Tongue (tissue), 3 donors: ENCODE measurements around the gene GFAP. TPM values are rescaled to one million over a fixed set of nuclear protein-coding genes. Genes with fewer than 3 reads are reported as not detected.

Experiments
- DNase-seq: peaks from one replicate; pipeline ENCODE4 v3.0.0-alpha.2; 2015
- small RNA-seq: library from RNA; depleted of rRNA; stranded (forward); fragments of <200 nt; gene quantifications from one replicate; pipeline ENCODE3, GENCODE V24; 2014; ENCODE audit warnings: low replicate concordance
- total RNA-seq: library from RNA; depleted of rRNA; stranded (reverse); fragments of >200 nt; gene quantifications from one replicate; pipeline ENCODE4 v1.2.3, GENCODE V29; 2014

Gene GFAP
- total RNA-seq, 1 donor from 2014 or later: 1.7 TPM

DNA sequence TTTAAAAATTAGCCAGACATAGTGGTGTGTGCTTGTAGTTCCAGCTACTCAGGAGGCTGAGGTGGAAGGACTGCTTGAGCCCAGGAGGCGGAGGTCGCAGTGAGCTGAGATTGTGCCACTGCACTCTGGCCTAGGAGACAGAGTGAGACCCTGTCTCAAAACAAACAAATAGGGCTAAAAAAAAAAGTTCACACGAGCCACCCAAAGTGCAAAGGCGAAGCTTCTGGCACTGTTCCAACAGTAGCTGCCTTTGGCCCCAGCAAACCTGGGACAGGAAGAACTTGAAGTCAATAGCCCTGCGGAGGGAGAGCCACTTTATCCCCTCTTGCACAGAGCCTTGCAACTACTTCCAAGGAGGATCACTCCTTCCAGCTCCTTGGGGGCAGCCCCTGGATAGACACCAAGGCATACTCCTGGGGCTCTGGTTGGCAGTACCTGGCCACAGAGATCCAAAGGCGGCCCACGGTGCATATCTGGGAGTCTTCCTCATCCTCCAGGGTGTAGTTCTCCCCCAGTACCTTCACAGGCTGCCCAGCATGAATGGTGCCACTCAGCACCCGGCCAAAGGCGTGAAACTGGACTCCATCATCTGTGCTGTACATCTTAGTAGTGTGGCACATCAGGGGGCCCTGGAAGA, 52.9 kb downstream of the GFAP start:
- DNase-seq: no peak

DNA sequence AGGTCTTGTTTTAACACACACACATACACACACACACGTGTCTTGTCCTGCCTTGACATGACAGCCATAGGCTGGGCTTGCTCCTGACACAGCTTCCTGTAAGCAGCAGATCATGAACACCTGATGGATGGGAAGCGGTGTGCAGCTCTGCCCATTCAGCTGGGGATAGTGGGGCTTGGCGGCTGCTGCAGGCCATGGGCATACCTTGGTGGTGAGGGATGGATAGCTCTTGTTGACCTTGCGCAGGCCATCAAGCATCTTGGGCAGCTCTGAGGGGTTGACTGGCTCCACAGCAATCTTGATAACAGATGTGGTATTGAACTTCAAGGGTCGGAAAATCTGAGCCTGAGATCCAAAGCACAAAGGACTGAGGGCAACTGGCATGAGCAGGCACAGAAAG, 55.6 kb downstream of the GFAP start:
- DNase-seq: no peak

DNA sequence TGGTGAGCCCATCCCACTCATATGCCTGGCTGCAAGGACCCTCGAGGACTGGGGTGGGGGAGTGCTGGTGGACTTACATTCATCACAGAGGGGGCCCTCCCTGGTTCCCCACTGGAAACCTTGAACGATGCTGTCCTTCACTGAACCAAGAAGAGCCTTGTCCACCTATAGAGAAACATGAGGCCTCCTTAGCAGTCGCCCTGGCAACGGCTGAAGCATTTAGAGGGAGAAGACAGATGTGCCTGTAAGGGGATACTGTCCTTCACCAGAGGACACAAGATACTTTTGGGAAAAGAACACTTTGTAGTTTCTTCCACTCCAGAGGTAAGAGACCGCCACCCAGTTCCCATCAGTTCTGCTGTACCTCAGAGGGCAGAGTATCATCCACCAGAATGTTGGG, 61.1 kb downstream of the GFAP start:
- no peak for DNase-seq

Small RNA genes lying within 50 kb of the gene (small RNA-seq; reads per million reads assigned to genes)
- gene CCDC103: not detected
- not detected for gene MIR6783
- not detected for gene RN7SL405P

Other genes starting within 250 kb of the GFAP start
- gene CCDC43, start 225.7 kb downstream of the GFAP start, total RNA-seq: 42.2 TPM
- gene DBF4B, start 206.8 kb downstream of the GFAP start, total RNA-seq: 5.3 TPM
- gene ADAM11, start 156.5 kb downstream of the GFAP start, total RNA-seq: 0.72 TPM
- 29.1 TPM for gene GJC1, start 85.2 kb downstream of the GFAP start, total RNA-seq
- gene HIGD1B, start 67.6 kb downstream of the GFAP start, total RNA-seq: 3.9 TPM
- gene EFTUD2, start 16.1 kb downstream of the GFAP start, total RNA-seq: 92.0 TPM
- gene KIF18B, start 32.3 kb upstream of the GFAP start, total RNA-seq: 3.6 TPM
- 1.2 TPM for gene C1QL1, start 52.8 kb upstream of the GFAP start, total RNA-seq
- 42.6 TPM for gene DCAKD, start 136.1 kb upstream of the GFAP start, total RNA-seq
- 75.8 TPM for gene NMT1, start 145.8 kb upstream of the GFAP start, total RNA-seq
- 70.9 TPM for gene PLCD3, start 217.0 kb upstream of the GFAP start, total RNA-seq
- gene ACBD4, start 220.2 kb upstream of the GFAP start, total RNA-seq: 7.1 TPM
- 20.3 TPM for gene HEXIM1, start 233.0 kb upstream of the GFAP start, total RNA-seq
- gene HEXIM2, start 246.4 kb upstream of the GFAP start, total RNA-seq: 5.6 TPM